Measurements from ENCODE around the gene JMJD1C. TPM values are rescaled to one million over a fixed set of nuclear protein-coding genes. Genes with fewer than 3 reads are reported as not detected.

The JMJD1C gene
- total RNA-seq, 1 donor: 572 TPM

- H3K9me3 ChIP-seq (ENCODE audit: low read depth, low read length): no peaks in the 10 kb centered on the region
- peaks cover 3% of the 10 kb centered on the region for H3K4me1 ChIP-seq (ENCODE audit: insufficient read depth, low read length)
- no peaks in the 10 kb centered on the region for H3K27me3 ChIP-seq (ENCODE audit: insufficient read depth, low read length)
- H3K4me3 ChIP-seq (ENCODE audit: low read length): no peak overlapping the region
Observed at GRCh38 chr10:63413429-63413828, 52.3 kb downstream of the JMJD1C start.

DNA sequence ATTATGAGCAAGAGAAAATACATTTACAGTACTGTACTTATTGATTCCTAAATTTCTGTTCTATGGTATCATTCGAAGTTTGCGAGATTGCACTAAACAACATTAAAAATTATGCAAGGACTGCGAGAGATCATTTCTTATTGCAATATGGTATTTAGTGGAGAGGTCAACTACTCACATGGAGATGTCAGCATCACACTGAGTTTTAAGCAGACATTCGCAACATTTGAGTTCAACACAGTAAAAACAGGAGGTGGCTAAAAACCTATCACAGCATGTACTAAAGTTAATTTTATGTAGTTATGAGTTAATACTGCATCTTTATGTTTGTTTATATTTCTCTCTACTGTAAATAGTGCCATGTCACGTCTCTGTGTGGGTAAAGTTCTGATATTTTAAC is 53.5 kb downstream of the JMJD1C start:
- H3K4me1 ChIP-seq (ENCODE audit: insufficient read depth, low read length): peaks cover 3% of the 10 kb centered on the region
- H3K4me3 ChIP-seq (ENCODE audit: low read length): no peak overlapping the region
- H3K27me3 ChIP-seq (ENCODE audit: insufficient read depth, low read length): no peaks in the 10 kb centered on the region
- no peaks in the 10 kb centered on the region for H3K9me3 ChIP-seq (ENCODE audit: low read depth, low read length)

DNA sequence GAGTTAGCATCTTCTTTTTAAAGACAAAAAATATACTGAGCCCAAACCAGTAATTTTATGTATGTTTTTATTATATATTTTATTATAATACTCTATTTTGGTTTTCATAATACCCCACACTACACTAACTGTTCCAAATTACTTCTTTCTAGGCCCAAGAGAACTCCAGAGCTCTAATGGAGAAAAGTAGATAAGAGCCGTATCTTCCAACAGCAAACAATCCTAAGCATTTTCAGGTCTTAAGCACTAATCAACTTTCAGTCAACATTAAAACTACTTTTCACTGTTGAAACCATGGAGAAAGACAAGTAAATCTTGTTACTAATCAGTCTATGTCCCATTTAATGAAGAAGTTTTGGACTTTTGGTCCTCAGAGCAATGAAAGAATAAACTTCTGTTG is 55.1 kb downstream of the JMJD1C start:
- H3K4me1 ChIP-seq (ENCODE audit: insufficient read depth, low read length): peaks cover 3% of the 10 kb centered on the region
- H3K4me3 ChIP-seq (ENCODE audit: low read length): no peak overlapping the region
- H3K9me3 ChIP-seq (ENCODE audit: low read depth, low read length): no peaks in the 10 kb centered on the region
- H3K27me3 ChIP-seq (ENCODE audit: insufficient read depth, low read length): no peaks in the 10 kb centered on the region

DNA sequence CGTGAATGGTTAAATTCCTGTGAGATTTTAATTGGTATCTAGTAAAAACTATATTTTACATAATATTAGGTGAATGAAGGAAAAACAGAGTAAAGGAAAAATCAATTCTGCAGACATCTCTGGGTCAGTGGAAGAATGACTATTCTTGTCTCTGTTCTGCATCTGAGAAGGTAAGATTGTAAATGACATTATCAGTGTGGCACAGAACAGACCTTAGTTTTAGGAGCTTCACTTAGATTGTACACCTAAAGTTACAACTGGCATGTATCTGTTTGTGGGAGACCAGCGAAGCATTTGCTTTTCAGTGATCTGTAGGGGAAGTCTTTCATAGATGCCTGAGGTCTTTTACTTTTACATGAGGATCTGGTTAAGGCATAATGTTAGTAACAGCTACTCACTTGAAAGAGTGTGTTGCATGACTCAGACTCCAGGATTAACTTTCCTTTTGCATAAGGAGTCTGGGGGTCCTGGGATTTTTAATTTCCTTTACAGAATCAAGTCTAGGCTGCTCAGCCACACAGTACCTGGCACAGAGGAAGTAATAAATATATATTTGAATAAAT is 56.2 kb downstream of the JMJD1C start:
- Histone ChIP-seq H3K9me3 (ENCODE audit: low read depth, low read length) (no peaks in the 10 kb centered on the region), H3K4me3 (ENCODE audit: low read length) (no peak overlapping the region), H3K4me1 (ENCODE audit: insufficient read depth, low read length) (peaks cover 3% of the 10 kb centered on the region), H3K27me3 (ENCODE audit: insufficient read depth, low read length) (no peaks in the 10 kb centered on the region)

GRCh38 chr10:63407136-63407662 is 58.6 kb downstream of the JMJD1C start:
- no peaks in the 10 kb centered on the region for H3K9me3 ChIP-seq (ENCODE audit: low read depth, low read length)
- no peaks in the 10 kb centered on the region for H3K27me3 ChIP-seq (ENCODE audit: insufficient read depth, low read length)
- H3K4me3 ChIP-seq (ENCODE audit: low read length): no peak overlapping the region
- peaks cover 3% of the 10 kb centered on the region for H3K4me1 ChIP-seq (ENCODE audit: insufficient read depth, low read length)

- H3K4me3 ChIP-seq (ENCODE audit: low read length): no peak overlapping the region
- no peaks in the 10 kb centered on the region for H3K9me3 ChIP-seq (ENCODE audit: low read depth, low read length)
- peaks cover 16% of the 10 kb centered on the region for H3K4me1 ChIP-seq (ENCODE audit: insufficient read depth, low read length)
- no peaks in the 10 kb centered on the region for H3K27me3 ChIP-seq (ENCODE audit: insufficient read depth, low read length)
Observed at GRCh38 chr10:63396133-63396761, 69.5 kb downstream of the JMJD1C start.

GRCh38 chr10:63393050-63393449 is 72.7 kb downstream of the JMJD1C start:
- Histone ChIP-seq H3K9me3 (ENCODE audit: low read depth, low read length) (peaks cover 6% of the 10 kb centered on the region), H3K4me3 (ENCODE audit: low read length) (no peak overlapping the region), H3K4me1 (ENCODE audit: insufficient read depth, low read length) (peaks cover 24% of the 10 kb centered on the region), H3K27me3 (ENCODE audit: insufficient read depth, low read length) (no peaks in the 10 kb centered on the region)

- Histone ChIP-seq H3K4me1 (ENCODE audit: insufficient read depth, low read length) (peaks cover 28% of the 10 kb centered on the region), H3K4me3 (ENCODE audit: low read length) (no peak overlapping the region), H3K9me3 (ENCODE audit: low read depth, low read length) (peaks cover 6% of the 10 kb centered on the region), H3K27me3 (ENCODE audit: insufficient read depth, low read length) (no peaks in the 10 kb centered on the region)
Observed at GRCh38 chr10:63392224-63392623, 73.6 kb downstream of the JMJD1C start.

DNA sequence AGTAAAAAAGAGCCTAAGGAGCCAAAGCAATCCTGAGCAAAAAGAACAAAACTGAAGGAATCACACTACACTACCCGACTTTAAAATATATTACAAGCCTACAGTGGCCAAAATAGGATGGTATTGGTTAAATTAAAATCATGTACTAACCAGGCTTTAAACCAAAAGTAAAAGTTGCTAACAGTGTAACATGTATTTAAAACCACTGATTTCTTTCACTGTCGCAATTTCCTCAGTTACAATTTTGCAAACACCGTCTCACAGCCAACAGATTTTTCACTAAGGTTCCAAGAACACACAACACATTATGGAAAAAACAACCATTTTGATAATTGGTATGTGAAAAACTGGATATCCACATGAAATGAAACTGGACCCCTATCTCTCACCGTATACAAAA is 74.0 kb downstream of the JMJD1C start:
- Histone ChIP-seq H3K27me3 (ENCODE audit: insufficient read depth, low read length) (no peaks in the 10 kb centered on the region), H3K9me3 (ENCODE audit: low read depth, low read length) (peaks cover 6% of the 10 kb centered on the region), H3K4me1 (ENCODE audit: insufficient read depth, low read length) (peaks cover 28% of the 10 kb centered on the region), H3K4me3 (ENCODE audit: low read length) (no peak overlapping the region)

DNA sequence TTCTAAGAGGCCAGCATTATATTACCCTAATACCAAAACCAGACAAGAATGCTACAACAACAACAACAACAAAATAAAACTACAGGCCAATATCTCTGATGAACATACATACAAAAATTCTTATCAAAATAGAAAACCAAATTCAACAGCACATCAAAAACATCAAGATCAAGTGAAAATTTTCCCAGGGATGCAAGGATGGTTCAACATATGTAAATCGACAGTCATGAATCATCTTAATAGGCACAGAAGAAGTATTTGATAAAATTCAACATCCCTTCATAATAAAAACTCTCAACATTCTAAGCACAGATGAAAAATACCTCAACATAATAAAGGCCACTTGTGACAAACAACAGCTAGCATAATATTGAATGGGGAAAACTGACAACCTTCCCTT is 75.3 kb downstream of the JMJD1C start:
- Histone ChIP-seq H3K4me3 (ENCODE audit: low read length) (no peak overlapping the region), H3K9me3 (ENCODE audit: low read depth, low read length) (peaks cover 6% of the 10 kb centered on the region), H3K27me3 (ENCODE audit: insufficient read depth, low read length) (no peaks in the 10 kb centered on the region), H3K4me1 (ENCODE audit: insufficient read depth, low read length) (peaks cover 28% of the 10 kb centered on the region)

GRCh38 chr10:63388421-63389031 is 77.3 kb downstream of the JMJD1C start:
- Histone ChIP-seq H3K4me3 (ENCODE audit: low read length) (no peak overlapping the region), H3K9me3 (ENCODE audit: low read depth, low read length) (peaks cover 6% of the 10 kb centered on the region), H3K27me3 (ENCODE audit: insufficient read depth, low read length) (no peaks in the 10 kb centered on the region), H3K4me1 (ENCODE audit: insufficient read depth, low read length) (peaks cover 25% of the 10 kb centered on the region)

GRCh38 chr10:63385254-63385653 is 80.5 kb downstream of the JMJD1C start:
- Histone ChIP-seq H3K4me3 (ENCODE audit: low read length) (no peak overlapping the region), H3K27me3 (ENCODE audit: insufficient read depth, low read length) (no peaks in the 10 kb centered on the region), H3K4me1 (ENCODE audit: insufficient read depth, low read length) (peaks cover 12% of the 10 kb centered on the region), H3K9me3 (ENCODE audit: low read depth, low read length) (peaks cover 3% of the 10 kb centered on the region)

DNA sequence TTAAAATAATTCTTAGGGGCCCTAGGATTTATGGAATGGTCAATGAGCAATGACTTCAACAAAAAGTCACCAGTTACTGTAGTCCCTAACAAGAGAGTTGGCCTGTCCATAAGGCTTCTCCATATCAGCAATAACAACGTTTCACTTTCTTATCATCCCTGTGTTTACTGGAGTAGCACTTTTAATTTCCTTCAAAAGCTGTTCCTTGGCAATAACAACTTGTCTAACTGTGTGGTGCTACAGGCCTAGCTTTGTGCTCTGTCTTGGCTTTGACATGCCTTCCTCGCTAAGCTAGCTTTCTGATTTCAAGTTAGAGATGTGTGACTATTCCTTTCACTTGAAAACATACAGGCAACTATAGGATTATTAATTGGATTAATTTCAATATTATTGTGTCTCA is 81.1 kb downstream of the JMJD1C start:
- peaks cover 12% of the 10 kb centered on the region for H3K4me1 ChIP-seq (ENCODE audit: insufficient read depth, low read length)
- no peak overlapping the region for H3K4me3 ChIP-seq (ENCODE audit: low read length)
- no peaks in the 10 kb centered on the region for H3K9me3 ChIP-seq (ENCODE audit: low read depth, low read length)
- no peaks in the 10 kb centered on the region for H3K27me3 ChIP-seq (ENCODE audit: insufficient read depth, low read length)

DNA sequence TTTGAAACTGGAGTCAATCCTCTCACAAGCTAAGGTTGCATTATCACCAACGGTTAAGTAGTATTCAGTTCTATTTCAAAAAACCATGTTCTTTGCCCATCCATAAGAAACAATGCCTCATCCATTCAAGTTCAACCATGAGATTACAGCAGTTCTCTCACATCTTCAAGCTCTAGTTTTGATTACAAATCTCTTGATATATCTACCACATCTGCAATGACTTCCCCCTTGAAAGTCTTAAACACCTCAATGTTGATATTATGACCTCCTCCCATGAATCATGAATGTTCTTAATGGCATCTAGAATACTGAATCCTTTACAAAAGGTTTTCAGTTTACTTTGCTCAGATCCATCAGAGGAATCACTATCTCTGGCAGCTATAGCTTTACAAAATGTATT is 81.8 kb downstream of the JMJD1C start:
- H3K9me3 ChIP-seq (ENCODE audit: low read depth, low read length): no peaks in the 10 kb centered on the region
- H3K27me3 ChIP-seq (ENCODE audit: insufficient read depth, low read length): no peaks in the 10 kb centered on the region
- peaks cover 12% of the 10 kb centered on the region for H3K4me1 ChIP-seq (ENCODE audit: insufficient read depth, low read length)
- no peak overlapping the region for H3K4me3 ChIP-seq (ENCODE audit: low read length)

DNA sequence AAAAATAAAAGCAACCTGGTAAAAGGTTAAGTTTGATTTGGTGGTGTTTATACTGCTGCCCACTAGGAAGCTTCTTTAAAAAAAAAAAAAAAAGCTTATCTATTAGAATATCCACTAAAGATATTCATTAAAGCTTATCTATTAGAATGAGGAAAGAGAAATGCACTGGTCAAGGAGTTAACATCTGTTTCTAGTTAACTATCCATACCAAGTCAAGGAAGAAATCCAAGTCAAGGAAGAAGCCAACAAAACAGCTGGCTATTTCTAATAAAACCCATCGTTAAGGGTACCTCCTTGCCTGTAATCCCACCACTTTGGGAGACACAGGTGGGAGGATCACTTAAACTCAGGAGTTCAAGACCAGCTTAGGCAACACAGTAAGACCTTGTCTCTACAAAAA is 82.6 kb downstream of the JMJD1C start:
- peaks cover 5% of the 10 kb centered on the region for H3K4me1 ChIP-seq (ENCODE audit: insufficient read depth, low read length)
- H3K4me3 ChIP-seq (ENCODE audit: low read length): no peak overlapping the region
- H3K27me3 ChIP-seq (ENCODE audit: insufficient read depth, low read length): no peaks in the 10 kb centered on the region
- no peaks in the 10 kb centered on the region for H3K9me3 ChIP-seq (ENCODE audit: low read depth, low read length)

GRCh38 chr10:63382066-63382465 is 83.7 kb downstream of the JMJD1C start:
- H3K4me1 ChIP-seq (ENCODE audit: insufficient read depth, low read length): peaks cover 6% of the 10 kb centered on the region
- no peaks in the 10 kb centered on the region for H3K27me3 ChIP-seq (ENCODE audit: insufficient read depth, low read length)
- H3K9me3 ChIP-seq (ENCODE audit: low read depth, low read length): no peaks in the 10 kb centered on the region
- H3K4me3 ChIP-seq (ENCODE audit: low read length): no peak overlapping the region
